ENCODE measurements around the gene SOX18.
A peak's percentile ranks its signal among the peaks of the same experiment; 100 is the strongest.

Gene SOX18

GRCh38 chr20:64079273-64080012, 30.0 kb upstream of the SOX18 start, which contains the start of gene RGS19:
TSS of gene RGS19 (minus strand) at chr20:64079518. CDS start at chr20:64076886, 2,632 bp downstream.
- no peak within 1 kb of the TSS for H3K27ac ChIP-seq (ENCODE audit: low read length)
- no peaks in the 10 kb centered on the region for H3K9me3 ChIP-seq (ENCODE audit: control insufficient read depth, low read depth, low read length)
- H3K4me1 ChIP-seq (ENCODE audit: control insufficient read depth, low read depth, low read length), result peaks cover 8% of the 10 kb centered on the region
- peak within 1 kb of the TSS; percentile 53 for H3K9ac ChIP-seq (ENCODE audit: low read length)
- H3K27me3 ChIP-seq (ENCODE audit: control insufficient read depth, insufficient read depth, low read length), result peaks cover 42% of the 10 kb centered on the region
- no peaks in the 10 kb centered on the region for H3K36me3 ChIP-seq (ENCODE audit: control insufficient read depth, low read depth, low read length)
- peak within 1 kb of the TSS; percentile 66 for H3K4me3 ChIP-seq (ENCODE audit: low read length)

GRCh38 chr20:64078934-64079272, 29.5 kb upstream of the SOX18 start:
- Histone ChIP-seq H3K36me3 (ENCODE audit: control insufficient read depth, low read depth, low read length) (no peaks in the 10 kb centered on the region), H3K9ac (ENCODE audit: low read length) (peak overlapping the region; percentile 53), H3K4me3 (ENCODE audit: low read length) (peak overlapping the region; percentile 66), H3K27me3 (ENCODE audit: control insufficient read depth, insufficient read depth, low read length) (peaks cover 37% of the 10 kb centered on the region), H3K9me3 (ENCODE audit: control insufficient read depth, low read depth, low read length) (no peaks in the 10 kb centered on the region), H3K27ac (ENCODE audit: low read length) (no peak overlapping the region), H3K4me1 (ENCODE audit: control insufficient read depth, low read depth, low read length) (peaks cover 6% of the 10 kb centered on the region)

GRCh38 chr20:64077876-64078551, 28.6 kb upstream of the SOX18 start:
- H3K27me3 ChIP-seq (ENCODE audit: control insufficient read depth, insufficient read depth, low read length), result peaks cover 31% of the 10 kb centered on the region
- H3K4me1 ChIP-seq (ENCODE audit: control insufficient read depth, low read depth, low read length), result peaks cover 6% of the 10 kb centered on the region
- H3K9me3 ChIP-seq (ENCODE audit: control insufficient read depth, low read depth, low read length), result no peaks in the 10 kb centered on the region
- no peak overlapping the region for H3K9ac ChIP-seq (ENCODE audit: low read length)
- no peak overlapping the region for H3K4me3 ChIP-seq (ENCODE audit: low read length)
- H3K36me3 ChIP-seq (ENCODE audit: control insufficient read depth, low read depth, low read length), result no peaks in the 10 kb centered on the region
- no peak overlapping the region for H3K27ac ChIP-seq (ENCODE audit: low read length)

GRCh38 chr20:64077541-64077875, 28.1 kb upstream of the SOX18 start:
- Histone ChIP-seq H3K27me3 (ENCODE audit: control insufficient read depth, insufficient read depth, low read length) (peaks cover 26% of the 10 kb centered on the region), H3K4me1 (ENCODE audit: control insufficient read depth, low read depth, low read length) (peaks cover 6% of the 10 kb centered on the region), H3K9ac (ENCODE audit: low read length) (no peak overlapping the region), H3K36me3 (ENCODE audit: control insufficient read depth, low read depth, low read length) (no peaks in the 10 kb centered on the region), H3K27ac (ENCODE audit: low read length) (no peak overlapping the region), H3K4me3 (ENCODE audit: low read length) (no peak overlapping the region), H3K9me3 (ENCODE audit: control insufficient read depth, low read depth, low read length) (no peaks in the 10 kb centered on the region)

- H3K9me3 ChIP-seq (ENCODE audit: control insufficient read depth, low read depth, low read length), result no peaks in the 10 kb centered on the region
- H3K4me1 ChIP-seq (ENCODE audit: control insufficient read depth, low read depth, low read length), result peaks cover 6% of the 10 kb centered on the region
- no peak overlapping the region for H3K27ac ChIP-seq (ENCODE audit: low read length)
- H3K4me3 ChIP-seq (ENCODE audit: low read length), result no peak overlapping the region
- no peak overlapping the region for H3K9ac ChIP-seq (ENCODE audit: low read length)
- peaks cover 22% of the 10 kb centered on the region for H3K27me3 ChIP-seq (ENCODE audit: control insufficient read depth, insufficient read depth, low read length)
- no peaks in the 10 kb centered on the region for H3K36me3 ChIP-seq (ENCODE audit: control insufficient read depth, low read depth, low read length)
Measured at GRCh38 chr20:64077094-64077493, 27.7 kb upstream of the SOX18 start.

GRCh38 chr20:64076061-64076997, 26.9 kb upstream of the SOX18 start:
- H3K36me3 ChIP-seq (ENCODE audit: control insufficient read depth, low read depth, low read length), result no peaks in the 10 kb centered on the region
- H3K4me1 ChIP-seq (ENCODE audit: control insufficient read depth, low read depth, low read length), result peaks cover 6% of the 10 kb centered on the region
- peaks cover 14% of the 10 kb centered on the region for H3K27me3 ChIP-seq (ENCODE audit: control insufficient read depth, insufficient read depth, low read length)
- H3K9ac ChIP-seq (ENCODE audit: low read length), result no peak overlapping the region
- H3K4me3 ChIP-seq (ENCODE audit: low read length), result no peak overlapping the region
- H3K27ac ChIP-seq (ENCODE audit: low read length), result no peak overlapping the region
- no peaks in the 10 kb centered on the region for H3K9me3 ChIP-seq (ENCODE audit: control insufficient read depth, low read depth, low read length)

GRCh38 chr20:64075556-64075955, 26.1 kb upstream of the SOX18 start:
- Histone ChIP-seq H3K27me3 (ENCODE audit: control insufficient read depth, insufficient read depth, low read length) (peaks cover 6% of the 10 kb centered on the region), H3K4me1 (ENCODE audit: control insufficient read depth, low read depth, low read length) (peaks cover 6% of the 10 kb centered on the region), H3K4me3 (ENCODE audit: low read length) (no peak overlapping the region), H3K36me3 (ENCODE audit: control insufficient read depth, low read depth, low read length) (no peaks in the 10 kb centered on the region), H3K27ac (ENCODE audit: low read length) (no peak overlapping the region), H3K9ac (ENCODE audit: low read length) (no peak overlapping the region), H3K9me3 (ENCODE audit: control insufficient read depth, low read depth, low read length) (no peaks in the 10 kb centered on the region)

- Histone ChIP-seq H3K9me3 (ENCODE audit: control insufficient read depth, low read depth, low read length) (no peaks in the 10 kb centered on the region), H3K36me3 (ENCODE audit: control insufficient read depth, low read depth, low read length) (no peaks in the 10 kb centered on the region), H3K4me3 (ENCODE audit: low read length) (no peak overlapping the region), H3K27me3 (ENCODE audit: control insufficient read depth, insufficient read depth, low read length) (peaks cover under 1% of the 10 kb centered on the region), H3K9ac (ENCODE audit: low read length) (no peak overlapping the region), H3K4me1 (ENCODE audit: control insufficient read depth, low read depth, low read length) (peaks cover 6% of the 10 kb centered on the region), H3K27ac (ENCODE audit: low read length) (no peak overlapping the region)
Measured at GRCh38 chr20:64074963-64075362, 25.5 kb upstream of the SOX18 start.

- H3K36me3 ChIP-seq (ENCODE audit: control insufficient read depth, low read depth, low read length), result no peaks in the 10 kb centered on the region
- H3K9ac ChIP-seq (ENCODE audit: low read length), result no peak overlapping the region
- H3K9me3 ChIP-seq (ENCODE audit: control insufficient read depth, low read depth, low read length), result no peaks in the 10 kb centered on the region
Measured at GRCh38 chr20:64074184-64074789, 24.8 kb upstream of the SOX18 start.

GRCh38 chr20:64073476-64074183, 24.2 kb upstream of the SOX18 start:
- H3K36me3 ChIP-seq (ENCODE audit: control insufficient read depth, low read depth, low read length), result no peaks in the 10 kb centered on the region
- no peak overlapping the region for H3K4me3 ChIP-seq (ENCODE audit: low read length)
- no peaks in the 10 kb centered on the region for H3K9me3 ChIP-seq (ENCODE audit: control insufficient read depth, low read depth, low read length)
- no peak overlapping the region for H3K27ac ChIP-seq (ENCODE audit: low read length)
- peaks cover 2% of the 10 kb centered on the region for H3K4me1 ChIP-seq (ENCODE audit: control insufficient read depth, low read depth, low read length)
- no peaks in the 10 kb centered on the region for H3K27me3 ChIP-seq (ENCODE audit: control insufficient read depth, insufficient read depth, low read length)
- no peak overlapping the region for H3K9ac ChIP-seq (ENCODE audit: low read length)

More at GRCh38 chr20:64074184-64074789, 24.8 kb upstream of the SOX18 start:
- Histone ChIP-seq H3K4me1 (ENCODE audit: control insufficient read depth, low read depth, low read length) (peaks cover 6% of the 10 kb centered on the region), H3K27ac (ENCODE audit: low read length) (no peak overlapping the region), H3K4me3 (ENCODE audit: low read length) (no peak overlapping the region), H3K27me3 (ENCODE audit: control insufficient read depth, insufficient read depth, low read length) (no peaks in the 10 kb centered on the region)
